GM12864 (cell line): ENCODE results near the gene HOXC13.

ENCODE experiments used
- DNase-seq: peaks from one replicate; pipeline ENCODE4 v3.0.0-alpha.2; 2011; ENCODE audit warnings: low read depth
- H3K4me3 ChIP-seq: 2 replicates; pipeline ENCODE4 v1.5.1; 2011; ENCODE audit warnings: mild to moderate bottlenecking, low read depth, low read length, control low read depth
- TF ChIP-seq, protein P1 (sequence below): IDR thresholded peaks from 2 replicates; pipeline ENCODE4 v1.5.1; 2011; ENCODE audit warnings: low read depth, mild to moderate bottlenecking, moderate library complexity, low read length, control low read depth, inconsistent platforms; ENCODE audit errors: missing control alignments

HOXC13 gene

DNA sequence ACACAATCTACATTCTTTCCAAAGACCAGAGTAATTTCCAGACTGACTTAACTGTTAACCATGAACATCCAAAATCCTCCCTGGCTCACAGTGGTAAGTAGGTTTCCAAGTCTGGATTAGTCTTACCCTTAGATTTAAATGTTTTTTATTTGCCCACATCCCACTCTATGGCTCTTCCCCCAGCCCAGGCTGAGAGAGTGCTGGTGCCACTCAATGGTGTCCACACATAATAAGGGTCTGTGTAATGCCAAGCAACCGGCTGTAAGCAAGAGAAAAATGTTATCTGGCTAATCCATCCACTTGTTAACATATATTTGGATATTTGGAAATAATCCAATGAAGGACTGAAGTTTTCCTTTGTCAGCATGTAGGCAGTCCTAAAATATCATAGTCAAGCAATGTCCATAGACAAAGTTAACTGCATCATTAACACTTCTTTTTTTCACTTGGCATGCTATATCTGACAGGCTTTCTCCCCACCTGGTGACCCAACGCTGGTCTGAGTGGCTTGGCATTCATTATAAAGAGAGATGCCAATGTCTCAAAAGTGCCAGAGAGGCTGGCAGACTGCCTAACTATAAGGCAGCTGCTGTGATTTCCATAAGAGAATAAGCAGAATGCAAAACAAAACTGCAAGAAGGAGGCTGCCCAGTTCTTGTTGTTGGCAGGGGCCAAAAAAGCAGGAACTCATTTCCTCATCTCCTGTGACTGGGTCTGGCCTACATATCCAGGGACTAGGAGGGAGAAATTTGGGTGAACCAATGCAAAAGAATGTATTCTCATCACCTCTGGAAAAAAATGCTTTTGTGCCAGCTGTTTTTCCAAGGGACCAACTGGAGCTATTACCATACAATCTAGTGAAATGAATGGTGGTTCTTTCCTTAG lies 13.9 kb upstream of the HOXC13 start:
- TF ChIP-seq, protein P1, sequence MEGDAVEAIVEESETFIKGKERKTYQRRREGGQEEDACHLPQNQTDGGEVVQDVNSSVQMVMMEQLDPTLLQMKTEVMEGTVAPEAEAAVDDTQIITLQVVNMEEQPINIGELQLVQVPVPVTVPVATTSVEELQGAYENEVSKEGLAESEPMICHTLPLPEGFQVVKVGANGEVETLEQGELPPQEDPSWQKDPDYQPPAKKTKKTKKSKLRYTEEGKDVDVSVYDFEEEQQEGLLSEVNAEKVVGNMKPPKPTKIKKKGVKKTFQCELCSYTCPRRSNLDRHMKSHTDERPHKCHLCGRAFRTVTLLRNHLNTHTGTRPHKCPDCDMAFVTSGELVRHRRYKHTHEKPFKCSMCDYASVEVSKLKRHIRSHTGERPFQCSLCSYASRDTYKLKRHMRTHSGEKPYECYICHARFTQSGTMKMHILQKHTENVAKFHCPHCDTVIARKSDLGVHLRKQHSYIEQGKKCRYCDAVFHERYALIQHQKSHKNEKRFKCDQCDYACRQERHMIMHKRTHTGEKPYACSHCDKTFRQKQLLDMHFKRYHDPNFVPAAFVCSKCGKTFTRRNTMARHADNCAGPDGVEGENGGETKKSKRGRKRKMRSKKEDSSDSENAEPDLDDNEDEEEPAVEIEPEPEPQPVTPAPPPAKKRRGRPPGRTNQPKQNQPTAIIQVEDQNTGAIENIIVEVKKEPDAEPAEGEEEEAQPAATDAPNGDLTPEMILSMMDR, result no peak
- DNase-seq, result no peak

GRCh38 chr12:53927220-53928029 lies 11.2 kb upstream of the HOXC13 start:
- no peak overlapping the region for H3K4me3 ChIP-seq
- DNase-seq, result no peak
- TF ChIP-seq, protein P1, result no peak

More for the DNA sequence above, 13.9 kb upstream of the HOXC13 start:
- H3K4me3 ChIP-seq, result no peak overlapping the region

DNA sequence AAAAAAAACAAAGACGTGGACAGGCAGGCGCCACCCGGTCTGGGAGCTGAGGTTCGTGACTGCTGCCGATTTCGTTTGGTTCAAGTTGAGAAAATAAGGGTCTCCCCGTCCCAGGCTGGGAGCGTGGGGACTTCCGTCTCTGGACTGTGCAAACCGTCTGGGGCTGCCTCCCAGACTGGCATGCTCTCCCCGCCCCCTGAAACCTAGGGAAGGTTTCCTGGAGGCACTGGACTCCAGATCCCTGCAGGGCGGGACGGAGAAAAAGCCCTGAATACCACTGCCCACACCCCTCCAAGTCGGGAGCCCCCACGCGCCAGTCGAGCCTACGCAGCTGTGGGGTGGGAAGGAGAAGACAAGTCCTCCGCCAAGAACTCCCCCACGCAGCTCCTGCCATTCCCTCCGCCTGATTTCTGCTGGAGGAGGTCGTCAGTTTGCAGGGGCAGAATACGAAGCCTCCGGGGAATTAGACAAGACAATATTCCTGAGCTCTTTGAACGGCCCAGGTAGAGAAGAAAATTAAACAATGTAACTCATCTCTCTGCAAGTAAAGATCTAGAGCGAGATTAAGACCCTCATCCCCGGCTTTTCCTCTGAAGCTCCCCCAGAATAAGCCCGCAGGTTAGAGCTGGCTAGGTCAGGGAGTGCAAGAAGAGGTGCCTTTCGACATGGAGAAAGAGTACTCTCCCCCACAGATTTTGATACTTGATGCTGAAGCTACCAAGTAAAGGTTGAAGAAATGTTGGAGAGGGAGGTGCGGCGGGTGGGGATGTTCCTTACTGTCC lies 10.4 kb upstream of the HOXC13 start:
- DNase-seq, result no peak
- TF ChIP-seq, protein P1, result no peak
- no peak overlapping the region for H3K4me3 ChIP-seq

DNA sequence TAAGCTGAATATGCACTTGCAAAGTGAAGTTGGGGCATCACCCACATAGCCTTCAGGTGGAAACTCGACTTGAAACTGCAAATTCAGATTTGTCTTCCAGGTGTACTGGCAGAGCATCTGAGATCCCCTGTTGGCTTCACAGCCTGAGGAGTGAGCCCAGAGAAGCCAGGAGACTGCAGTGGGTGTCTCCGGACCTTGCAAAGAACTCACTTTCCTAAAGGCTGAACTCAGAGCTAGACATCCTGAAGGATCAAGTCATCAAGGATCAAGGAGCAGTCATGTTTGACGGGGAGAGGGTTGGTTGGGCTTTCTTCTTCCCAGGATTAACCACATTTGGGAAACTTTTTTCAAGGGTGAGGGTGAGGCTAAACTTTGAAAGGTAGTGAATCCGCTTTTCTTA lies 9.1 kb upstream of the HOXC13 start:
- no peak for DNase-seq
- TF ChIP-seq, protein P1, result no peak
- no peak overlapping the region for H3K4me3 ChIP-seq

GRCh38 chr12:53930591-53931255 lies 7.9 kb upstream of the HOXC13 start:
- no peak for DNase-seq
- H3K4me3 ChIP-seq, result no peak overlapping the region
- TF ChIP-seq, protein P1, result no peak
